ENCODE results near the gene SOHLH1. TPM values are rescaled to one million over a fixed set of nuclear protein-coding genes. Genes with fewer than 3 reads are reported as not detected.

The SOHLH1 gene
- total RNA-seq, 1 experiment from 2014 or later = not detected

- no peaks in the 10 kb centered on the region for H3K36me3 ChIP-seq (ENCODE audit: low read depth, low read length)
- no peak overlapping the region for H3K4me3 ChIP-seq (ENCODE audit: low read length)
- ATAC-seq = no peak
- no peak overlapping the region for H3K9ac ChIP-seq (ENCODE audit: low read length)
- no TSS peak for BruUV-seq (replicated peaks)
- no peaks in the 10 kb centered on the region for H3K9me3 ChIP-seq (ENCODE audit: low read length)
- no peaks in the 10 kb centered on the region for H3K27me3 ChIP-seq (ENCODE audit: low read length)
- no peaks in the 10 kb centered on the region for H3K4me1 ChIP-seq (ENCODE audit: insufficient read depth, low read length)
- no peaks in the 10 kb centered on the region for H3F3A ChIP-seq (ENCODE audit: low read length, unreplicated experiment)
- H2AFZ ChIP-seq (ENCODE audit: low read length) = no peak overlapping the region
- H3K4me2 ChIP-seq (ENCODE audit: low read length) = no peak overlapping the region
- no peaks in the 10 kb centered on the region for H3K9me2 ChIP-seq (replicated peaks; ENCODE audit: low read length)
- no peak for TF ChIP-seq EZH2 (IDR thresholded peaks at IDR 0.05; ENCODE audit: low read length, unreplicated experiment)
- TF ChIP-seq EZH2phosphoT487 (IDR thresholded peaks at IDR 0.05; ENCODE audit: borderline replicate concordance, low read length) = no peak
- TF ChIP-seq, protein P1, sequence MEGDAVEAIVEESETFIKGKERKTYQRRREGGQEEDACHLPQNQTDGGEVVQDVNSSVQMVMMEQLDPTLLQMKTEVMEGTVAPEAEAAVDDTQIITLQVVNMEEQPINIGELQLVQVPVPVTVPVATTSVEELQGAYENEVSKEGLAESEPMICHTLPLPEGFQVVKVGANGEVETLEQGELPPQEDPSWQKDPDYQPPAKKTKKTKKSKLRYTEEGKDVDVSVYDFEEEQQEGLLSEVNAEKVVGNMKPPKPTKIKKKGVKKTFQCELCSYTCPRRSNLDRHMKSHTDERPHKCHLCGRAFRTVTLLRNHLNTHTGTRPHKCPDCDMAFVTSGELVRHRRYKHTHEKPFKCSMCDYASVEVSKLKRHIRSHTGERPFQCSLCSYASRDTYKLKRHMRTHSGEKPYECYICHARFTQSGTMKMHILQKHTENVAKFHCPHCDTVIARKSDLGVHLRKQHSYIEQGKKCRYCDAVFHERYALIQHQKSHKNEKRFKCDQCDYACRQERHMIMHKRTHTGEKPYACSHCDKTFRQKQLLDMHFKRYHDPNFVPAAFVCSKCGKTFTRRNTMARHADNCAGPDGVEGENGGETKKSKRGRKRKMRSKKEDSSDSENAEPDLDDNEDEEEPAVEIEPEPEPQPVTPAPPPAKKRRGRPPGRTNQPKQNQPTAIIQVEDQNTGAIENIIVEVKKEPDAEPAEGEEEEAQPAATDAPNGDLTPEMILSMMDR (conservative IDR thresholded peaks at IDR 0.05; ENCODE audit: low read depth, low read length) = no peak
- POLR2A ChIA-PET (ENCODE audit: unreplicated experiment) = no interaction called here
- H3K79me2 ChIP-seq (ENCODE audit: low read length) = no peaks in the 10 kb centered on the region
- no peak overlapping the region for H3K27ac ChIP-seq (ENCODE audit: low read length)
- intact Hi-C loops (cut with micrococcal nuclease) = no loop called here
- CTCF ChIA-PET = no interaction called here
- no peak for DNase-seq
- H4K20me1 ChIP-seq (ENCODE audit: low read length) = no peaks in the 10 kb centered on the region
These were observed 43.7 kb upstream of the SOHLH1 start for GRCh38 chr9:135743021-135743420.

GRCh38 chr9:135741276-135742219 lies 42.3 kb upstream of the SOHLH1 start:
- H3K9me2 ChIP-seq (replicated peaks; ENCODE audit: low read length) = no peaks in the 10 kb centered on the region
- H4K20me1 ChIP-seq (ENCODE audit: low read length) = no peaks in the 10 kb centered on the region
- H2AFZ ChIP-seq (ENCODE audit: low read length) = no peak overlapping the region
- intact Hi-C loops (cut with micrococcal nuclease) = no loop called here
- H3K27me3 ChIP-seq (ENCODE audit: low read length) = no peaks in the 10 kb centered on the region
- no peak for DNase-seq
- TF ChIP-seq, protein P1 (conservative IDR thresholded peaks at IDR 0.05; ENCODE audit: low read depth, low read length) = no peak
- TF ChIP-seq EZH2 (IDR thresholded peaks at IDR 0.05; ENCODE audit: low read length, unreplicated experiment) (no peak), EZH2phosphoT487 (IDR thresholded peaks at IDR 0.05; ENCODE audit: borderline replicate concordance, low read length) (no peak)
- no peak overlapping the region for H3K4me2 ChIP-seq (ENCODE audit: low read length)
- POLR2A ChIA-PET (ENCODE audit: unreplicated experiment) = no interaction called here
- no TSS peak for BruUV-seq (replicated peaks)
- no peak for ATAC-seq
- no peak overlapping the region for H3K4me3 ChIP-seq (ENCODE audit: low read length)
- CTCF ChIA-PET = no interaction called here
- no peak overlapping the region for H3K27ac ChIP-seq (ENCODE audit: low read length)
- no peaks in the 10 kb centered on the region for H3K9me3 ChIP-seq (ENCODE audit: low read length)
- H3F3A ChIP-seq (ENCODE audit: low read length, unreplicated experiment) = no peaks in the 10 kb centered on the region
- no peak overlapping the region for H3K9ac ChIP-seq (ENCODE audit: low read length)
- no peaks in the 10 kb centered on the region for H3K4me1 ChIP-seq (ENCODE audit: insufficient read depth, low read length)
- no peaks in the 10 kb centered on the region for H3K36me3 ChIP-seq (ENCODE audit: low read depth, low read length)
- no peaks in the 10 kb centered on the region for H3K79me2 ChIP-seq (ENCODE audit: low read length)
